Measurements from ENCODE around the gene ZNF611.
"Not testable (repeated sequence)": the region's sequence is repeated elsewhere in the genome, so short reads cannot be mapped to it uniquely, and the experiment has no call there.

ZNF611 gene

DNA sequence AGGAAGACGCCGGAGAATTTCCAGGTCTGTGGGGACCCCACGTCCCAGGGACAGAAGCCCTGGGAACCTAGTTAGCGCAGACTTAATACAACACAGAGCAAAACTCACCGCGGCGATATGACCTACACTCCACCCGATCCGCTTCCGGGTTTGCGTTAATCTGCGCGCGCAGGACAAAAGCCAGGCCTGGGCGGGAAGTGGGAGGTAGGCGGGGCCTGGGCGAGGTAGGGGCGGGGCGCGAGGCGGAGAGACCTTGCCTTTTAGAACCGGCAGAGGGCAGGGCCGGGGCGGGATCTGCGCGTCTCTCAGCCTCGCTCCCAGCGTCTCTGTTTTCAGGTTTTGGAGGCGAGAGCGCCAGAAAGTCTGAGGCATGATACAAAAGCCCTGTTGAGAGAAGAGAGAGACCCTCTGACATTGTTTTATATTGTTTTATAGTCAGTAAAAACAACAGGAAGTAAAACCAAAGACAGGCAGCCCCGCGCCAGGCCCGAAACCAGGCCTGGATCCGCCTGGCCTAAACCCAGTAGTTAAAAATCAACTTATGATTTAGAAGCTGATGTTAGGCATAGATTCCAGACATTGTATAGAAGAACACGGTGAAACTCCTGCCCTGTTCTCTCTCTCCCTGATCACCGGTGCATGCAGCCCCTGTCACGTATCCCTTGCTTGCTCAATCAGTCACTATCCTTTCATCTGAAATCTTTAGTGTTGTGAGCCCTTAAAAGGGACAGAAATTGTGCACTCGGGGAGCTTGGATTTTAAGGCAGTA, at the start of gene ZNF611:
Gene ZNF611, minus strand, starts transcription at position 152 of the 769 bp plus-strand sequence. CDS start 19,150 bp downstream, outside the sequence.
- peak; percentile 83 for DNase-seq

DNA sequence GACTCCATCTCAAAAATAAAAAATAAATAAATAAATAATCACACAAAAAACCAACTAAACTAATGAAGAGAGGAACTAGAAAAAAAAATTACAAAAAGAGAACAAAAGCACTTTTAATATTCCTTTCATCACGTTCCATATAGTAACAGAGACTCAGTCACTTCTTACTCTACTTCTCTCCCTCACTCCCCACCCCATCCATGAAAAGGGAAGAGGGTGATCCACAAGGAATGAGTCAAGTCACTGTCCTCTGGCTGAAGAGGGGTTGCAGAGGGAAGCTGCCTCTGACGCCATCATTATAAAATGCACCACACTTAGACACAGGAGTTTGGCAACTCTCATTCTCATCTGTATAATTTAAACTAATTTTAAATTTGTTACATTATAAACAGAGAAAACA, 48.0 kb upstream of the ZNF611 start:
- not testable (repeated sequence) for DNase-seq

- DNase-seq = peak; percentile 24
These were observed 44.0 kb upstream of the ZNF611 start for GRCh38 chr19:52778811-52779210.

GRCh38 chr19:52756447-52756846, 21.6 kb upstream of the ZNF611 start:
- DNase-seq = not testable (repeated sequence)

- DNase-seq = no peak
These were observed 14.9 kb upstream of the ZNF611 start for GRCh38 chr19:52749780-52750179.

DNA sequence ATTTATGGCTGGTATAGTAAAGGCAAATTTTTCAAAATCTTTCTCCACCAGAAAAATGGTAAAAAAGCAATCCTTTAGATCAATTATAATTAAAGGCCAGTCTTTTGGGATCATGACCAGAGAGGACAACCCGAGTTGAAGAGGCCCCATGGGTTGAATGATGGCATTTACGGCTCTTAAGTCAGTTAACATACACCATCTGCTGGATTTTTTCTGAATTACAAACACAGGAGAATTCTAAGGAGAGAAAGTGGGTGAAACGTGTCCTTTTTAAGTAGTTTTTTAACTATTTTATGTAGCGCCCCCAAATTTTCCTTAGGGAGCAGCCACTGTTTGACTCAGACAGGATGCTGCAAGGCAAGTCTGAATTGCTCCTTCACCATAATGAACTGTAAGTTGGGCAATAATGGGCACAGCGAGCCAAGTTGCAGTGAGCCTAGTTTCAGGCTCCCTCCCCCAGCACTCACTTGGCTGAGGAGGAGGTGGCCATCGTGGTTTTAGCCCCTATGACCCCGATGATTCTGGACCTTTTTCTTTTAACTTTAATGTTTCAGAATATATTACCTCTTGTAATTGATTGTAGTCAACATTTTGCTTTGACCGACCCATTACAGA, 13.6 kb upstream of the ZNF611 start:
- no peak for DNase-seq

DNA sequence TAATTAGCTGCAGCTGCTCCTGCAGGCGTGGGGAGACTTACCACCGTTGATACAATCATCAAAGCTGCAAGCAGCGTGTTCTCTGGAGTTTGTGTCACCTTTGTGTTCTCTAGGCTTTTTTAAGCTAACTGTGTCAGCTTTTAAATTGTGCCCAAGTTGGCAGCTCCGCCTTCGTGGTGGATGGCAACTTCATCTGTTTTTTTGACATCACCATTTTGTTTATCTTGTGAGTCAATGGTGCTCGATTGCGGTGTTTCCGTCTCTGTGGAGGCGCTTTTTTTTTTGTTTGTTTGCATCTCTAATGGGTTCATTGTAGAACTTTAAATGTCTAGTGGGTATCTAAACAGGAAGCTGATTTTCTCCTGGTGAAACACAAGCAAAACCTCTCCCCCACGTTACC, 11.1 kb upstream of the ZNF611 start:
- not testable (repeated sequence) for DNase-seq

GRCh38 chr19:52743091-52743490, 8.2 kb upstream of the ZNF611 start:
- no peak for DNase-seq

GRCh38 chr19:52742516-52742915, 7.7 kb upstream of the ZNF611 start:
- DNase-seq = no peak

DNA sequence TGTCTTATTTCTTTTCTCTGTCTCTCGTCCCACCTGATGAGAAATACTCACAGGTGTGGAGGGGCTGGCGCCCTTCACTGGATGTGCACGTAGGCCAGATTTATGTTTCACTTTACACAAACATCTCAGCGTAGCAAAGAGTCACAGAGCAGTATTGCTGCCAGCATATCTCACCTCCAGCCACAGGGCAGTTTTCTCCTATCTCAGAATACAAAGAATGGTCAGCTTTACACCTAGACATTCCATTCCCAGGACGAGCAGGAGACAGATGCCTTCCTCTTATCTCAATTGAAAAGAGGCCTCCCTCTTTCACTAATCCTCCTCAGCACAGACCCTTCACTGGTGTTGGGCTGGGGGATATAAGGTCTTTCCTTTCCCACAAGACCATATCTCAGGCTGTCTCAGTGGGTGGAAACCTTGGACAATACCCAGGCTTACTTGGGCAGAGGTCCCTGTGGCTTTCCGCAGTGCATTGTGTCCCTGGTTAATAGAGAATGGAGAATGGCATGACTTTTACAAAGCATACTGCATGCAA, 7.2 kb upstream of the ZNF611 start:
- no peak for DNase-seq

DNA sequence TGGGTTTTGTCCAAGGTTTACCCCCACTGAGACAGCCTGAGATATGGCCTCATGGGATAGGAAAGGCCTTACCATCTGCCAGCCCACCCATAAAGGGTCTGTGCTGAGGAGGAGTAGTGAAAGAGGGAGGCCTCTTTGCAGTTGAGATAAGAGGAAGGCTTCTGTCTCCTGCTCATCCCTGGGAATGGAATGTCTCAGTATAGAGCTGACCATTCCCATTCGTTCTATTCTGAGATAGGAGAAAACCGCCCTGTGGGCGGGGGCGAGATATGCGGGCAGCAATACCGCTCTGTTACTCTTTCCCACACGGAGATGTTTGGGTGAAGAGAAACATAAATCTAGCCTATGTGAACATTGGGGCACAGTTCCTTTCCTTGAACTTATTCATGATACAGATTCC, 6.5 kb upstream of the ZNF611 start:
- DNase-seq = not testable (repeated sequence)

DNA sequence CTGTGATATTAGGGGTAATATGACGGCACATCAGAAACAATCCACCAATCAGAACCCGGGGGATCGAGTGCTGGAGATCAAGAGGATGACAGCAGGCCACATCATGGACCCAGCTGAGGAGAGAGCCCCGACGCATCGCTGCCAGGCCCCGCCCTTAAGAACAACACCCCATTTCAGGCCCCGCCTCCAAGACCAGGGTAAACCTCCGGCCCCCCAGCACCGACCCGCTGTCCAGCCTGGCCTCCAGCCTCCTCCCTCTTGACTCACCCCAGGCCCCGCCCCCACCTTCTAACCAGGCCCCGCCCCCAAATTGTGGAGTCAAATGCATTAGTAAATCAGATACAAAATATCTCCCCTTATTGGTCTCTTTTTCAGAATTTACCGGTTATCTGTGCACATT, 4.7 kb upstream of the ZNF611 start:
- DNase-seq = no peak

GRCh38 chr19:52735734-52736133, 890 bp upstream of the ZNF611 start:
- DNase-seq = no peak

DNA sequence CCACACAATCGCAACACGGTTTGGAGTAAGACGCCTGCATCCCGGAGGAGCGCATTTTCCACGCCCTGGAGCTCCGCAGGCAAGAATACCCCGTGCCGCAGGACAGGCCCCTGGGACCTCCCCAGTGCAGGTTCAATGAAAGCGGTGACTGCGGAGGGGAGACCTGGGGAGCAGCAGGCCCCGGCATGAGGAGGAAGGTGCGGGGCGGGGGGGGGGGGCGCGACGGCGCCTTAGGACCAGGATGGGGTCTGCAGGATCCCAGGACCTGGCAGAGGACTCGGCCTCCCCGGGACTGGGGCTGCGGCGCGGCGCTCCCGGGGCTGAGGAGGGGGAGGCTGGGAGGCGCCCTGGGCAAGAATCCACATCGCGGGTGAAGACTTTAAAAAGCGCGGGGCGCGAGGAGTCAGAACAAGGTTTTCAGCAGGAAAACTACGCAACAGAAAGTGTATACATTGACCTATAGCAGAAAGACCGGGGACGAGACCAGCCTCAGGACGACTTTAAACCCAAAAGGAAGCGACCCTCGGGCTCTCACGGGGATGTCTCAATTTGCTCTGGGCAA, 432 bp downstream of the ZNF611 start:
- DNase-seq = no peak

DNA sequence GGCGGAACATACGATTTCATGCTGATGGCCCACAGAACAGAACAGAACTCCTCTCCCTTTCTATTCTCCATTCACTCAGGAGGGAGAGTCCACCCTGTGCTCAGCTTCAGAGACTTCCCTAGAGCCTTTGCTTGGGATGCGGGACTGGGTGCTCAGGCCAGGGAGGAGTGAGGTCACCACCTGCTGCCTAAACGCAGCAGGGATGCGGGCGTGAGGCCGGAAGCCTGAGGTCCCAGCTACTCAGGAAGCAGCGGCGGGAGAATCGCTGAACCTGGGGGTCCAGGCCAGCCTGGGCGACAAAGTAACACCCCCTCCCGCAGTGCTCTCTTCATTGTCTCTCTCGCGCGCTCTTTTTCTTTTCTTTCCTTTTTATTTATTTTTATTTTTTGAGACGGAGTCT, 8.8 kb downstream of the ZNF611 start:
- DNase-seq = not testable (repeated sequence)

- no peak for DNase-seq
These were observed 9.3 kb downstream of the ZNF611 start for GRCh38 chr19:52725528-52725961.

DNA sequence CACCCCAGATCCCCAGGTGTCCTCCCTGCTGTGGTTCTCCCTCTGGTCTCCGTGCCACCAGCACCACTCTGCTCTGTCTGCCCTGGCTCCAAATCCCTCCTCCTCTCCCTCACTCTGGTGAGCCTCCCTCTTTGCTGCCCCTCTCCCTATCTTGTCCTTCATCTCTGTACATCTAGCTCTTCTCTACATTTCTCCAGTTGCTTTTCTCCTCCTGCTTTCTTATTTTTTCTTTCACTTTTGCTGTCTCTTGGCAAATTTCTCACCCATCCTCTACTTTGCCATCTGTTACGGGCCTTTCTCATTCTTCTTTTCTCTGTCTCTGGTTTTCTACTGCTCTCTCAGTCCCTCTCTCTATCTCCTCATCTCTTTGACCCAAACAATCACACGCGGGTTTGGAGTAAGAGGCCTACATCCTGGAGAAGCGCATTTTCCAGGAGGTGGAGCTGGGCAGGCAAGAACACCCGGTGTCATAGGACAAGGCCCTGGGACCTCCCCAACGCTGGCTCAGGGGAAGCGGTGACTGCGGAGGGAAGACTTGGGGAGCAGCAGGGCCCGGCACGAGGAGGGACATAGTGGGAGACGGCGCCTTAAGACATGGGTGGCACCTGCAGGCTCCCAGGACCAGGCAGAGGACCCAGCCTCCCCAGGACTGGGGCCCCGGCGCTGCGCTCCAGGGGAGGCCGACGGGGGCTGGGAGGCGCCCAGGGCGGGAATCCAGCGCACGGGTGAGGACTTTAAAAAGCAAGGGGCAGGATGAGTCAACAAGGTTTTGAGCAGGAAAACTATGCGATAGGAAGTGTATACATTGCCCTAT, 9.9 kb downstream of the ZNF611 start:
- no peak for DNase-seq

DNA sequence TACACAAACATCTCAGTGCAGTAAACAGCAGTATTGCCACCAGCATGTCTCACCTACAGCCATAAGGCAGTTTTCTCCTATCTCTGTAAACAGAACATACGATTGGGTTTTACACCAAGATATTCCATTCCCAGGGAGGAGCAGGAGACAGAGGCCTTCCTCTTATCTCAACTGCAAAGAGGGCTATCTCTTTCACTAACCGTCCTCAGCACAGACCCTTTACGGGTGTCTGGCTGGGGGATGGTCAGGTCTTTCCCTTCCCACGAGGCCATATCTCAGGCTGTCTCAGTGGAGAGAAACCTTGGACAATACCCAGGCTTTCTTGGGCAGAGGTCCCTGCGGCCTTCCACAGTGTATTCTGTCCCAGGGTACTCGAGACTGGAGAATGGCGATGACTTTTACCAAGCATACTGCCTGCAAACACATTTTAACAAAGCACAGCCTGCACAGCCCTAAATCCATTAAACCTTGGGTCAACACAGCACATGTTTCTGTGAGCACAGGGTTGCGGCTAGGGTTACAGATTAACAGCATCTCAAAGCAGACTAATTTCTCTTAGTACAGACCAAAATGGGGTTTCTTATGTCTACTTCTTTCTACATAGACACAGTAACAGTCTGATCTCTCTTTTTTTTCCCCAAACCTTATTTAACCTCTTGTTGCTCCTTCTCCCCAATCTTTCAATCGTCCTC, 10.8 kb downstream of the ZNF611 start:
- DNase-seq = not testable (repeated sequence)

GRCh38 chr19:52722062-52723003, 12.5 kb downstream of the ZNF611 start:
- DNase-seq = no peak

GRCh38 chr19:52720541-52720940, 14.3 kb downstream of the ZNF611 start:
- DNase-seq = not testable (repeated sequence)

- DNase-seq = no peak
These were observed 18.3 kb downstream of the ZNF611 start for GRCh38 chr19:52716522-52716921.
